ENCODE measurements around the gene DENND2D.

The DENND2D gene

DNA sequence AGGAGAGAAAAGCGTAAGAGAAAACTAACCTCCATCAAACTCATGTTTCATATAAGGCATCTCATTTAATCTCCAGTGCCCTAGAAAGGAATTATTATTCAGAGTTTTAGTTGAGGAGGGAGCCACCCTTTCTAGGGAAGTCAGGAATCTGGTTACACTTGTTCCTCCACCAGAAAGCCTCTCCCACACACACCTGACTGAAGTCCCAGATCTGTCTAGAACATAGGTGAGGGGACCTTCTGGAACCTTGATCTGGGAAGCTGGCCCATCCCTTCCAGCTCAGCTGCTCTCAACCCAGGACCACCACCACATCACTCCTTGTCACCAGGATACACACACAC lies 1.9 kb upstream of the DENND2D start:
- DNase-seq, result no peak

DNA sequence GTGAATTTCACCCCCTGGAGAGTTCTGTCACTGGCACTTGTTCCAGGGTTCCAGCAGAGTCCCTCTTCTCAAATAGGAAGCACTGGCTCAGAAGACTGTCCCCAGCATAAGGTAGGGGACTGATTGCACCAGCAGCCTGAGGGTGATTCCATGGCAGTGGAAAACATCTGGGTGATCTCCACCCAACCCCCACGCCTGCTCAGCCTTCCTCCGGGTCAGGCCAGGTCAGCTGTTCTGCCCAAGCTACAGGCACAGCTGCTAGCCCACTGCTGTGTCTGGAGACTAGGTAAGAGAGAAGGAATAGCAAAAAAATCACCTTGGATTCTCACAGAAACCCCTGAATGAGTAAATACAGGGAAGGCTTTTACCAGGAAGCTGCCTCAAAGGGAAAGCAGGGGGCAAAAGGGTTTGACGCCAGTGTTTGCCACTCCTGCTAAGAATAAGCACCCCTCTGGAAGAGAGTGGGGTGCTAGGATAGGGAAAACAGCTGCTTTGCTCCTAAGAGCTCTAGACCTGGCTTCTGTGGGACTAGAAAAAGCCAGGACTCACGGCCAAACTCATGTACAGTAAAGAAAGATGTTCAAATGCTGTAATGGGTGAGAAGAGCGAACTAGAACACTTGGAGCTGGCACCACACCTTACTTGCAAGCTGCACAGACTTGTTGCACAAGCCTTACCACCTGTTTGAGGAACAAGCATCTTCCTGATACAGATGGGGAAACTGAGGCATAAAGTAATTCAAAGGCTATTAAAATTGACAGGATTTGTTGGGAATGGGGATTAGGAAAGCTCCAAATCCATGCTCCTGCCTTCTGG lies 1.0 kb upstream of the DENND2D start:
- DNase-seq, result no peak

DNA sequence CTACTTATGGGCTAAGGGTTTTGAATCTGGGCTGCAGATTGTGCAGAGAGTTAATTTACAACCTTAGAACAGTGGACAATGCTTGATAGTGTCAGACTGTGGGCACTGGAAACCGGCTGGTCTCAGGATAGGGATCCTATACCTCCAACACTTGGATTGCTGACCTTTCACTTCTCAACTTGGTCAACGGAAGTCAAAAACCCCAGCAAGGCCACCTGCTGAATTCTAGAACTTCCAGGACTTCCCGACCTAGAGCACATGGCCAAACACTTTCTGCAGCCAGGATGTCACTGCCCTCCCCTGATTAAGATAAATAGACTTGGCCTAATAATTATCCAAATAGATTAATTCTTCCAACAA lies 336 bp upstream of the DENND2D start:
- DNase-seq, result no peak

DNA sequence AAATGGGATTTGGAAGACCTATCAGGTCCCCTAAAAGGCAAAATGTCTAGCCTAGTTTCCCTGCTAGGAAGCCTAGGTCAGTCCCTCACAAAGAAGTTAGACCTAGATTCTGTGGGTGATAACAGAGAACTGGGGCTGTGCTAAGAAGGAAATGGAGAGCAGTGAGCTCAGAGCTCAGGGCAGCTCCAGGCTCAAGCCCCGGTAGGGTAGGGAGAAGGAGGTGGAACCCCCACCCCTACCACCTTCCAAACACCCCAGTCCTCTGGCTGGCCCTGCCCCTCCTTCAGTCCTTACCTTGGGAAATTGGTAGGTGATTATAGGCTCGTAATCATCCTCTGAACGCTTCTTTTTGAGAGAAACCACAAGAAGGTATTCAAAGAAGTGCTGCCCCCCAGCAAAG lies 1.1 kb downstream of the DENND2D start:
- DNase-seq, result no peak

DNA sequence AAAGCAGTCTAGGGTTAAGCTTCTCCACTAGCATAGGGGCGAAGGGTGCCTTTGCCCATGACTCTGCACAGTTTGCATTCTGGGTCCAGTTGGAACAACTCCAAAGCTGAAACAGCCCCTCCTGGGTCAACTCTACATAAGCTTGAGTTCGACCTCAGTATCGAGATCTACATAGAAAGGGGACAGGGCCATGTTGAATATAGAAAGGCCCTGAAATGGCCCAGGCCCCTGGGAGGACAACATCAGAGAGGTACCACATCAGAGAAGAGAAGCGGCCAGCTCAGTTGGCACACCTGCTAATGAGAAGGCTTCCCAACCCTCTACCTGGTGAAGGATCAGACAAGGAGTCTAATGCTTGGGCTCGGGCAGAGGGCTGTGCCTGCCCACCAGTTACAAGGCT lies 1.6 kb downstream of the DENND2D start:
- no peak for DNase-seq

DNA sequence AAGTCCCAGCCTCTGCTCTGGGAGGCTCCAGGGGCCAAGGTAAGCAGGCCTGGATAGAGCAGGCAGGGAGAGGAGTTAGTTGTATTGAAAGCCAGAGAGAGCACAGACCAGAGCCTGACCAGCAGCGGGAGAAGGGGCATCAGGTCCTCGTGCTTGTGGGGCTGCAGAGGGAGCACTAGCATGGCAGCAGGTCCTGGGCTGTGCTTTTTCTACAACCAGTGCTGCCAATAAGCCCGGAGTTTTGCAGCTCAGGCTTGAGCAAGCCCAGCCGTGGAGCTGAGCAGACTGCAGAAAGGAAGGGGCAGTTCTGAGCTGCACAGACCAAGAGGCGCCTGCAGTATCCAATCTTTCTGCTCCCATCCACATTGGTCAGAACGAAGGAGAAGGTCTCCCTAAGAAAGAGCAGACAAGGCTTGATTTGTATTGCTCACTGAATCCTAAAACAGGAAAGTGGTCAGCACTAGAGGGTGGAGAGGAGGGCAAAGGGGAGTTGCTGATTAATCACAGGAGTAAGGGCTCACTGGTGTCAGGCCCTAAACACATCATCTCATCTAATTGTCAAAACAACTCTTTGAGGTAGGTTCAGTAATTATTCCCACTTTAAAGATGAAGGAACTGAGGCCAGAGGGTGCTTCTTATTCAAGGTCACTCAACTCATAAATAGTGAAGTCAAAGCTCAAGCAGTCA lies 2.7 kb downstream of the DENND2D start:
- DNase-seq, result peak; percentile 72

DNA sequence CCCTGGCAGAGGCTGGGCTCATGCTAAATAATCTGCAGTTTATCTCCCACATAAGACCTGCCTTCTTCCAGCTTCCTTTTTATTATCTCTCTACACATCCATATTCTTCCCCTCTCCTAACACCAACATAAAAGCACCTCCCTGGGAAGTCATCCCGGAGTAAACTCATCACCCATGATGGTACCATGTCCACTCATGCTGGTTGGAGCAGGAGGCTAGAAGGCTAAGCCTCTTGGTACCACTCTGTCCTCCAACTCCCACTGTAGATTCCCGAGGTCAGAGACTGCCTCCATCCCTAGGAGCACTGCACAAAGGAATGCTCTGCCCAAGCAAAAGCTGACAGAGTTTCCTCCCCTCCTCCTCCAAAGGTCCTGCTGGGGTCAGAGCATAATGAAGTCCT lies 4.2 kb downstream of the DENND2D start:
- no peak for DNase-seq

DNA sequence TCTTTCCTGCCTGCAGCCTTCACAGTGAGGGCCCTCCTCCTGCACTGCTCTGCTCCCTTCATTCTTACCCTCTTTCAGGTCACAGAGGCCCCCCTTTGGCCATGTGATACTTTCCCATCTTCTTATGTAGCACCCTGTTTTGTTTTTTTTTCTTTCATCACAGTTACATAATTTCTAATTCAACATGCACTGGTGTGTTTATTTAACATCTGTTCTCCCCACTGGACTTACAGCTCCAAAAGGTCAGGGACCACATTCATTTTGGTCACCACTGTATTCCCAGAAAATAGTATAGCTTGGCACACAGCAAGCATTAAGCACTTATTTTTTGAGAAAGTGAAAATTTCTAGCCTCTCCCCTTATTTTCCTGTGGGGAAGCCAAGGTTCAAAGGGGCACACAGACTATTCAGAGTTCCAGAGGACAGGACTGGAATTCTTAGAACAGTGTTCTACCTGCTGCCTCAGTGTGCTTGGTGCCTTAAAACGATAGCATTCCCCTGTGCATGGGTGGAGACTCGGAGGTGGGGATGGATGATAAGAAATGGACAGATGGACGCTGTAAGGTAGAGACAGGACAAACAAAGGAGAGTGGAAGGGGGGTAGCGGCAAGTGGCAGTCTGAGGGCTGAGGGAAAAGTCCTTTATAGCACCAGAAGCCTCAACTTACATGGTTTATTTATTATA lies 5.3 kb downstream of the DENND2D start:
- DNase-seq, result no peak

DNA sequence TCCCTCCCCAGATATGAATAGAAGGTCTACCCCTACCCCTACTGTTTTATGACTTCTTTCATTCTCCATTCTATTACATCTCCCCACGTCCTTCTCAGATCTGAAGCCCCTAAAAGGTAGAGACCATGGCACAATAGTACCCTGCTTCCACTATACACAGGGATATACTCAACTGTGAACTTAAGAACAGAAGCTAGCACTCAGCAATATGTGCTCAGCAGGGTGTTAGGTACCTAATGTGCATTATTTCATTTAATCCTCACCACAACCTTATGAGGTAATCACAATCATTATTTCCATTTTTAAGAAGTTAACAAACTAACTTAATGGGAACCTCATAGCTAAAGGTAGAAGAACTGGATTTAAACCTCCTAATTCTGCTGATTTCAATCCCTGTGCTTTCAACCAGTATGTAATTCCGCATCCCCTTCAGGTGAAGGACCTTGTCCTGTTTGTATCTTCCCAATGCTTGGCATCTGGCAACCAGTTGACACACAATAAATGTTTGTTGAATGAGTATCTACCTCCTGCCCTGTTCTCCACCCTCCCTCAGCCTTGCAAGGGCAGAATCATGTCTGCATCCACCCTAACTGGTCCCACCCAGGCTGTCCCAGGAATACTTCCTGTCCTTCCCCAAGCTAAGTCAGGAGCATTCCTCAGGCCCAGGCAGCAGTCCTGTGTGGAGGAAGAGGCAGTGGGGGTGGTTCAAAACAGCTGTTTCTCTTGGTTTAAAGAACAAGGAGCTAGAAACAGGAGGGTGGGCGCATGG lies 6.5 kb downstream of the DENND2D start:
- no peak for DNase-seq

DNA sequence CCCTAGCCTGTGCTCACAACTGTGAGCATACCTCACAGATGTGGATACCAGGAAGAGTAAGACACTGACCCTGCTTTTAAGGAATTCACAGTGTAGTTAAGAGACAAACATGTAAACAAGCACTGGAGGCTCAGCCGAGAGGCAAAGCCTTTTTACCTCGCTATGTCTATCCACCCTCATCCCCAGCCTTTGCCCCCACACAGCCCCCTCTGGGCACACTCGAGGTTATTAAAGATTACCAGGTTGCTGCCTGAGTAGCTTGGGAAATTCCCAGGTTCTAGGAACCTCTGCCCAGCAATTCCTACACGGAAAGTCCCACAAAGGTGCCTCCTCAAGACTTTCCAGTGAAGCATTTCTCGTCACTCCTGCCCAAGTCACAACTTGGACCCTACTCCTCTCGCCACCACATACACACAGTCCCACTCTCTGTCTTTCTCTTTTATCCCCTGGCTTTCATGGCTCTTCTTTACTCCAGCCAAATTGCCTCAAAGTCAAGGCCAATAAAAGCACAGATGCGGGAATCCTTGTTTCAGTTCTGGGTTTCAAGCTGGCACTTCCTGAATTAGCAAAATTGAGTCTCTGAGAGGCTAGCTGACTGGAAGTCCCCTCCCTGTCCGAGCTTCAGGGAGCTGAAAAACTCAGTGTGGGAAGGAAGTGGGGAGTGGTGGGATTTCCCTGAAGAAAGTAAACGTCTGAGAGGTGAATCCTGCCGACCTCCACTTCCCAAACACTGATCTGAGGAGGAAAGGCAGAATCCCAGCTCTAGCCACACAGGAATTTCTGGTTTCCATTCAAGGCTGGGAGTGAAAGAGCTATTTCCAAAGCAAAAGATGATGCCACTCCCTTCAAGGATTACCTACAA lies 7.6 kb downstream of the DENND2D start:
- DNase-seq, result peak; percentile 48

DNA sequence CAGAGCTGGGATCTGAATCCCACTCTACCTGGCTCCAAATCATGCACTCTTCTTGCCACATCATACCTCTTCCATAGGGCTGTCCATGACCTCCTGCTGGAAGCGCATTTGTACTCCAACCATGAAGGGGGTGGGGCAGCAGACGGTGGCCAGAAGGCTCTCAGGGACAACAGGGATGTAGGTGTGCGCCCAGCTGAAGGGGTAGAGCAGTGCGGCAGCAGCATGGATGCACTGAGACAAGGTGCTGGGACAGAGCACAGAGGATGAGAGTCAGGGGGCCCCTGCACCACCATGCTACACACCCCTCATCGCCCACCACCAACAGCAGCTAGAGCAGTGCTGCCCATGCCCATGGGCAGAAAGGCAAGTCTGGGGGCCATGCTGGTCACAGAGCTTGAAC lies 8.4 kb downstream of the DENND2D start:
- DNase-seq, result no peak

DNA sequence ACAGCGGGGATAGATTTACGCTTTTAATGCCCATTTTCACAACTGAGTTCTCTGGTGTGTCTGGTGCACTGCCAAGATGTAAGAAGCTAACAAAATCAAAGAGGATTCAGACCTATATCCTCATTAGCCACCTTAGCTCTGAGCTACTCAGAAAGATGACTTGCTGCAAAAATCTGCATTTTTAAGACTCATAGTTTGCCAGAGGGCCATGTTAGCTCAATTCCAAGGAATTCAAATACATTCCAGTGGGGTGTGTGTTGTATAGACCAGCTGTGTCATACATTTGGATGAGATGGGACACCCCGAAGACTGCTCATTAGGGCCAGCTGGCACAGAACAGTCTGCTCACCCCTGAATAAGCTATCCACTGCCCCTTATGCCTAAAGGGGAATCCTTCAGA lies 8.9 kb downstream of the DENND2D start:
- DNase-seq, result no peak

DNA sequence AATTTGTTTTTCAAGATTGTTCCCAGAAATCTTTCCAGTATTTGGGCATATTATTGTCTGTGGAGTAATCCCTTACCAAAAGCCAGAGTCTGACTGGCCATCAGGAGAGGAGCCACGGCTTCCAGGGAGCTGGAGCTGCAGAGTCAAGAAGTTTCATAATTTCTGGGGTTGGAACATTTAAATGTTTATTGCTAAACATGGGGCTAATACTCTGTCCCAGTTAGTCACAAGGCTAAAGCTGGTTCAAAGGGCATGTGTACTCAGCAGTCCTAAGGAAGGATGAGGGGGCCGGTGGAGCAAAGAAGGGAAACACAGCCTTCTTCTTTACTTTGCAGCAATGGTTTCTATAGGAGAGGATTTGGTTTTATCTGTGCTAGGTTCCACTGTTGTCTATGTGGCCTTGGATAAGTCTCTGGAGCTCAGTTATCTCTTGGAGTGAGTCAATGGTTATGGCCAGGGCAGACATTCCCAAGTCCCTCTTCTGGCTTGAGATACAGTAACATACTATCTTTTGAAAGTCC lies 9.5 kb downstream of the DENND2D start:
- no peak for DNase-seq

DNA sequence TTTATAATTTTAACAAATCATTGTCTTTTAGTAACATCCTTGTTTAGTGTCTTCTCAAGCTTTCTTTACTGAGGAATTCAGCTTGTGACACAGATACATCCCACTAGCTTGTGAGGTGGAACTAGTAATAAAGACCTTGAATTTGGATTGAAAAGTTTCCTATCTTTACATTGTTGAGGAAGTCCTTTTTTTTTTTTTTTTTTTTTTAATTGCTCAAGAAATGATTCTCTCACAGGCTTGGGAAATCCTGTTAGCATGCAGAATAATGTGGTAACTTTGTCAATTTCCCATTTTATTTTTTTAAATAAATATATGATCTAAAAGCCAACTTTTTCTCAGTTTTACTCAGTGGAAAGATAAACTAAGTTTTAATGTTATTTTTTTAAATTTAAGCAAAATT lies 15.8 kb downstream of the DENND2D start:
- DNase-seq, result no peak

DNA sequence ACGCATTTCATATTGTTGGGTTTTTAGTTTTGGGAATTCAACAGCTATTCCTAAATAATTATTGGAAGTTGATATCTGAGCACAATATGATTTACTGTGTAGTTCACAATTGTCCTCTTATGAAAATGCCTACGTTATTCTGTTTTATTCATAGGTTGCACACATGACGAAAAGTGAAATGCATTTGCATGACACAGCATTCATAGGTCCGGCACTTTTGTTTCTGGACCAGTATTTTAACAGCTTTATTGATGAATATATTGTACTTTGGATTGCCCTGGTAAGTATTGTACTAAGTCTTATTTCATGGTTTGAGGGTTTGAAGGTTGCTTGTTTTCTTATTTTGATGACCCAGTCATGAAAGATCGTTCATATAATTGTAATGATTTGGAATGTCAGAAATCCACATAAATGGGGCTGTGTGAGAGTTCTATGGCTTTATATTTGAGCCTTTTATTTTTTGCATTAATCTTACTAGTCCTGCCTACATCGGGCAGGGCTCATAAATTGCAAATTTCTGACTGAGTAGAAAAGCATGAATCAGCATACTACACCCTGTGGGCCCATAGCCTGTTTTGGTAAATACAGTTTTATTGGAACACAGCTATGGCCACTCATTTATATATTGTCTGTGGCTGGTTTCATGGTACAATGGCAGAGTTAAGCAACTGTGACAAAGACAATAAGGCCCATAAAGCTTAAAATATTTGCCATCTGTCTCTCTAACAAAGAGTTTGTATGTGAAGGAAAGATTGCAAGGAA lies 17.0 kb downstream of the DENND2D start:
- DNase-seq, result no peak

DNA sequence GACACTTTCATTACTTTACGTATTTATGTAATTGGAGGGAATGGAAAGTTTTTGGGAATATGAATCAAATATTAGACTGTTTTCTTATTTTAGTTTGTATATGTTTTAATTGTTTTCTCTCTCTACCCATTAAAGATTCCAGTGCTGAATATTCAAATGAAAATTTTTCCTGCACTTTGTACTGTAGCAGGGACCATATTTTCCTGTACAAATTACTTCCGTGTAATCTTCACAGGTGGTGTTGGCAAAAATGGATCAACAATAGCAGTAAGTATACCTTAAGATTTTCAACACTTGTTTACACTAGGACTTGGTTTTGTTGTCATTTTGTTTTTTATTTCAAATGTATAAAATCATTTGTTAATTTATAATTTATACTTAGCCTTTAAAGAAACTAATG lies 18.4 kb downstream of the DENND2D start:
- no peak for DNase-seq

DNA sequence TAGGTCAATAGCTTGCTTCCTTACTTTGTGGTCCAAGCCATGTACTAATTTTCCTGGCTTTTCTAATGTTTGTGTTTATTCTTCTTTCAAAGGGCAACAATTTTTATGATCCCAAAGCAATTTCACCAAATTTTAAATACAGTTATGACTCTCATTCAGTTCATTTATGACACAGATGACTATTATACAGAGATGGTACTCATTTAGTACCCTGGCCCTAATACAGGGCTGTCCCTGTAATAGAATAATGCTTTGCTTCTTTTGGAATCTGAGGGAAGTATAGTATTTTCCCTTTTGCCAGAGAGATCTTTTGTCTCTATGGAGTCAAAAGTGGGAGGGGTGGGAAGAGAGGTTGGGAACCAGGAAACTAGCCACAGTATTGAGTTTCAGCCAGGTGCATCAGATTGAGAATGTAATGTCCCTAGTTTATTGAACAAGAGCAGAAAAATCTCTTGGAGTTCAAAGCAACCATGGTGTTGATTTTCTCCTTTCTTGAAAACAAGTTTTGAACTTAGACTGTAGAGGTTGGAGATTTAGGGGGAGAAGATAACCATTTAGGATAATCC lies 20.4 kb downstream of the DENND2D start:
- no peak for DNase-seq

DNA sequence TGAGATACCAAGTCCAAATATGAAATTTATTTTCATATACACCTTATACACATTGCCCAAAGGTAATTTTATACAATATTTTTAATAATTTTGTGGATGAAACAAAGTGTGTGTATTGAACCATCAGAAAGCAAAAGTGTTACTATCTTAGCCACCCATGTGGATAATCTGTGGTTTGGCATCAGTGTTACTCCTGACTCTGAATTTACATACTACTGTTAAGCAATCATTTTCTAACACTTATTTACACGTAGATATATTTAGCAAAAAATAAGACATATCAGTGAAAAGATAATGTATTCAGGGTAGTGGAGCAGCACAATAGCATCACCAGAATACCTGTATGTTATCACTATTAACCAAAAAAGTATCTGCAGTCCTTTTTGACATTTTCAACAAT lies 23.8 kb downstream of the DENND2D start:
- no peak for DNase-seq

DNA sequence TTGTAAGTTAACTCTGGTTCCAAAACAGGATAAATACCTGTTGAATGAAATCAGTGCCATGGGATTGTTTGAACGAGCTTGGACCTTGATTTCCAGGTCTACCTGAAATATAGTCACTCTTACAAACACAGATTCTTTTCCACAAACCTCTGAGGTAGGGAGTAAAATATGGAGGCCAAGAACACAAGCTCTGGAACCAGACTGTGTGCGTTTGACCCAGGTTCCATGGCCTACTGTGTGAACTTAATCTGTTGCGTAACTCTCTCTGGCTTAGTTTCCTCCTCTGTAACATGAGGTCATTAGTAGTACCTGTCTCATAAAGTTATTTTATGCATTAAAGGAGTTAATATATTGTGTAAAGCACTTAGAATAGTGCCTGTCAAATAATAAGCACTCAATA lies 25.1 kb downstream of the DENND2D start:
- DNase-seq, result no peak

DNA sequence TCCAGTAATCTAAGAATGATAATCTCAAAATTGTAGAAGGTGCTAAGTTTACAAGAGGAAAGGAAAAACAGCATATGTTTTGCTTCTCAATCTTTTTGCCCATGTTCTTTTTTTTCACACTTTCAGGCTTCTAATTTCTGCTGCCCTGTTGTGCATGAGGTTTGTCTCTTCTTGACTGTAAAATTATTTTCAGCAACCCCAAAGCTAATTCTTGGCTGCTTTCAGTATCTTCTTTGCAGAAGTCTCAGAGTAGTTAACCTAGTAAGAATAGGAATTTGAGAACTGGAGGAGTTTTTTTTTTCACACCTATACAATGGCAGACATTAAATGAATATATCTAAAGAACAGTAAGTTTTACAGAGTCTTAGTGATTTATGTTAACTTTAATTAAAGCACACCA lies 26.4 kb downstream of the DENND2D start:
- no peak for DNase-seq

DNA sequence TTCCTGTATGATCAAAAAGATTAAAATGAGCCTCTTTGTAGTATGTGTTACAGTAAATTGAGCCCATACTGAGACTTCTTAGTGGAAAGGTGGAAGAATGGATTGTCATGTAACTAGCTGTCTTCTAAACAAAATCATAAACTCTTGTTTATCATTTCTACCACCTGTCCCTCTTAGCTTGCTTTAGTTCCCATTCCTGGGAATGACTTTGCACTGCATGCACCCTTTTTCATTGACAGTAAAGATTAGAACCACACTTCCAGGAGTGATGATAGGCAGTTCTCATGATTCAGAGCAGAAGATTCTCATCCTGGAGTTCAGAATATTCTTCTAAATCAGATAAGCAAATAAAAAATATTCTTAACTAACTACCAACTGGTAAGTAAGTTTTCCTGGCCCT lies 28.0 kb downstream of the DENND2D start:
- DNase-seq, result no peak
